Gastroesophageal sphincter (tissue), 4 donors: Measurements from ENCODE around the gene FBXO30. TPM values are rescaled to one million over a fixed set of nuclear protein-coding genes. Genes with fewer than 3 reads are reported as not detected.

Experiments used
- ATAC-seq: fragments of 150-250 bp; one replicate; pipeline ENCODE4 v1.9.1; 2016; ENCODE audit warnings: mild to moderate bottlenecking, moderate library complexity
- H3K27ac ChIP-seq, 4 donors: fragments of 200-600 bp; sonication (generic) in 3 of 4; 1 replicate in 3 of 4; 2 replicates in 1 of 4; pipeline ENCODE4 v1.5.1; 2016 to 2019
- H3K27me3 ChIP-seq: fragments of 200-600 bp; sonication (generic); one replicate; pipeline ENCODE4 v1.5.1; 2019
- H3K36me3 ChIP-seq, 2 donors: fragments of 200-600 bp; sonication (generic); one replicate each; pipeline ENCODE4 v1.5.1; 2019; ENCODE audit warnings: control low read depth in 1 of 2
- H3K4me1 ChIP-seq, 3 donors: fragments of 200-600 bp; sonication (generic); 1 replicate in 2 of 3; 2 replicates in 1 of 3; pipeline ENCODE4 v1.5.1; 2016 to 2019; ENCODE audit warnings: control low read depth in 2 of 3
- H3K4me3 ChIP-seq, 2 donors: fragments of 200-600 bp; sonication (generic); one replicate each; pipeline ENCODE4 v1.5.1; 2019; ENCODE audit warnings: mild to moderate bottlenecking in 1 of 2, moderate library complexity in 1 of 2
- H3K9me3 ChIP-seq, 3 donors: fragments of 200-600 bp; sonication (generic); one replicate each; pipeline ENCODE4 v1.5.1; 2017 to 2019; ENCODE audit warnings: control low read depth in 2 of 3
- EP300 ChIP-seq: sonication (generic); formaldehyde crosslinking; IDR thresholded peaks from one replicate; pipeline ENCODE4 v1.6.1; 2017; ENCODE audit warnings: antibody characterized with exemption, mild to moderate bottlenecking
- POLR2A ChIP-seq, 2 donors: fragments of 450-650 bp; IDR thresholded peaks; one replicate each; pipeline ENCODE4 v1.6.1; 2017; ENCODE audit warnings: antibody characterized with exemption in 2 of 2, mild to moderate bottlenecking in 2 of 2, moderate library complexity in 1 of 2
- POLR2AphosphoS5 ChIP-seq: sonication (generic); formaldehyde crosslinking; IDR thresholded peaks from one replicate; pipeline ENCODE4 v1.6.1; 2017; ENCODE audit warnings: antibody characterized with exemption
- WGBS, 2 donors: methylation state at CpG; one replicate each; pipeline ENCODE4 v1.1.5; 2018; ENCODE audit warnings: low coverage in 1 of 2; 5-methylcytosine and 5-hydroxymethylcytosine counted together
- total RNA-seq, 4 donors: library from RNA; depleted of rRNA; stranded (reverse); fragments of >200 nt; gene quantifications; one replicate each; pipeline ENCODE4 v1.1.0, GENCODE V29; 2016
- TF ChIP-seq, protein P1 (sequence below), 4 experiments: fragments of 200-600 bp in 2 of 4; fragments of 450-650 bp in 2 of 4; sonication (generic) in 1 of 4; IDR thresholded peaks; one replicate each; pipeline ENCODE4 v1.5.1; 2017 to 2019; ENCODE audit warnings: antibody characterized with exemption in 4 of 4, mild to moderate bottlenecking in 2 of 4, moderate library complexity in 2 of 4

The FBXO30 gene
- total RNA-seq, 4 donors from 2014 or later: 47.7 to 102 (median 63.1) TPM

DNA sequence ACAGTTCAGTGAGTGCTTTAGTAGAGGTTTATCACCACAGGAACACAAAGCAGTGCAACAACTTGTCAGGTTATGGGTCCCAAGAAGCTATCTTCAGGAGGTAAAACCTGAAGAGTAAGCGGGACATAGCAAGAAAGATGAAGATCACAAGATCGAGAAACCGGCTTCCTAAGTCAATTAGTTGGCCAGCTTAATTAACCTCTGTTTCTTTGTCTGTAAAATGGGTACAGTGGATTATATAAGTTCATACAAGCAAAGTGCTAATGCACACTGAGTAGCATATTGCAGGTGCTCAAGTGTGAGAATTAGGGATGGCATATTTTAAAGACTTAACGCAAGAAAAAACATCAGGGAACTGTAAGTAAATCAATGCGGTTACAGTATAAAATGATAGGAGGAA is 12.5 kb downstream of the FBXO30 start:
- Histone ChIP-seq H3K36me3 (peaks cover 0 to 51% of the 10 kb centered on the region in 2 donors), H3K4me1 (peaks cover 0 to 88% (median 22%) of the 10 kb centered on the region in 3 donors), H3K9me3 (no peaks in the 10 kb centered on the region), H3K27ac (peak overlapping the region in 3 of 4 donors; percentile 57 to 73 (median 63)), H3K27me3 (no peaks in the 10 kb centered on the region), H3K4me3 (no peak overlapping the region)
- no peak for TF ChIP-seq EP300
- TF ChIP-seq POLR2A (IDR thresholded peaks at IDR 0.05): no peak
- TF ChIP-seq POLR2AphosphoS5: no peak
- 94 to 96% methylated on average over 5 of the region's 5 CpGs for WGBS, 2 donors
- ATAC-seq: no peak

DNA sequence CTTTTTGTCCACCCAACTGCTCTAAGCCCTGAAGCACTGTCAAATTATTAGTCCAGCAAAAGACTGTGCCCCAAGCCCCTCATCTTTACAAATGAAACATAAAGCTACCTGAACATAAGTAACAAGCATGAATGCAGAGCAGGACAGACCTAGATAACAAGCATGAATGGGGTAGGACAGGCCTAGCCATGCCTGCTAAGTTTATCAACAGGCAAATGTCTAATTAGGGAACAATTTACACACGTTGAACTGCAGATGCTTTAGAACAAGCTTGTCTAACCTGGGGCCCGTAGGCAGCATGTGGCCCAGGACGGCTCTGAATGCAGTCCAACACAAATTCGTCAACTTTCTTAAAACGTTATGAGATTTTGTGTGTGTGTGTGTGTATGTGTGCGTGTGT is 13.6 kb downstream of the FBXO30 start:
- ATAC-seq: no peak
- H3K9me3 ChIP-seq: no peaks in the 10 kb centered on the region
- H3K27me3 ChIP-seq: no peaks in the 10 kb centered on the region
- H3K27ac ChIP-seq: peak overlapping the region; percentile 54 to 73 (median 60)
- peaks cover 0 to 48% of the 10 kb centered on the region in 2 donors for H3K36me3 ChIP-seq
- WGBS, 2 donors: 55 to 65% methylated on average over 2 to 5 of the region's 6 CpGs
- H3K4me3 ChIP-seq: peak overlapping the region in 1 of 2 donors; percentile 7
- H3K4me1 ChIP-seq: peaks cover 0 to 85% (median 26%) of the 10 kb centered on the region in 3 donors
- TF ChIP-seq, protein P1, sequence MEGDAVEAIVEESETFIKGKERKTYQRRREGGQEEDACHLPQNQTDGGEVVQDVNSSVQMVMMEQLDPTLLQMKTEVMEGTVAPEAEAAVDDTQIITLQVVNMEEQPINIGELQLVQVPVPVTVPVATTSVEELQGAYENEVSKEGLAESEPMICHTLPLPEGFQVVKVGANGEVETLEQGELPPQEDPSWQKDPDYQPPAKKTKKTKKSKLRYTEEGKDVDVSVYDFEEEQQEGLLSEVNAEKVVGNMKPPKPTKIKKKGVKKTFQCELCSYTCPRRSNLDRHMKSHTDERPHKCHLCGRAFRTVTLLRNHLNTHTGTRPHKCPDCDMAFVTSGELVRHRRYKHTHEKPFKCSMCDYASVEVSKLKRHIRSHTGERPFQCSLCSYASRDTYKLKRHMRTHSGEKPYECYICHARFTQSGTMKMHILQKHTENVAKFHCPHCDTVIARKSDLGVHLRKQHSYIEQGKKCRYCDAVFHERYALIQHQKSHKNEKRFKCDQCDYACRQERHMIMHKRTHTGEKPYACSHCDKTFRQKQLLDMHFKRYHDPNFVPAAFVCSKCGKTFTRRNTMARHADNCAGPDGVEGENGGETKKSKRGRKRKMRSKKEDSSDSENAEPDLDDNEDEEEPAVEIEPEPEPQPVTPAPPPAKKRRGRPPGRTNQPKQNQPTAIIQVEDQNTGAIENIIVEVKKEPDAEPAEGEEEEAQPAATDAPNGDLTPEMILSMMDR (IDR thresholded peaks at IDR 0.05): no peak
- no peak for TF ChIP-seq POLR2A (IDR thresholded peaks at IDR 0.05)
- TF ChIP-seq EP300: no peak
- no peak for TF ChIP-seq POLR2AphosphoS5

DNA sequence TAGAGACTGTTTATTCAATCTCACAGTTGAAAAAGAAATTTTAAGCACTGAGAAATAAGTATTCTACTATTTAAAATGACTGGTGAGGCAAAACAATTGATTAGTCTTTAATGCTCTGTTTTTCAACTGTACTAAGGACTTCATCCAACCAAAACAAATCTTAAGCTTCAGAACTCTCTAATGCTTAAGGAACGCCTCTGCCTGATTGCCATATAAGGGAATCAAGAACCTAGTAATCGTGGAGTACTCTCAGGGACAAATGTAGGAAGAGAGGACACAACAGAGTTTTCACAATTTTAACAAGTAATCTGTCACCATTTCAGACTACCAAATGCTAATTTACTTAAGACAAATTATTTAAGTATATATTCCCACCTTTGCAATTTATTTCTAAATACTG is 16.1 kb downstream of the FBXO30 start:
- H3K9me3 ChIP-seq: no peaks in the 10 kb centered on the region
- no peak overlapping the region for H3K4me3 ChIP-seq

DNA sequence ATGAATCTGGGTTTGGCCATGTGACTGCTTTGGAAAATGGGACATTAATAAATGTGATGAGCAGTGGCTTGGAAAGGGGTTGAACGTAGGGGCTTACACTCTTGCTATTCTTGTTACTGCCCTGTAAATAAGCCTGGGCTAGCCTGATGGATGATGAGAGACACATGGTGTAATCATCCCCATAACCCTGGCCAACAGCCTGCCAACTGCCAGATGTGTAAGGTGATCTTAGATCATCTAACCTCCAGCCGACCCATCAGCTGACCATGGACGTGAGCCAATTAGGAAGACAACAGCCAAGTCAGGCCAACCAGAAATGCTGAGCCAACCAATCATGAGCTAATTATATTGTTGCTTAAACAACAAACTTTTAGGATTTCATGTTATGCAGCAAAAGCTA is 25.2 kb downstream of the FBXO30 start:
- peaks cover 0 to 25% (median 0%) of the 10 kb centered on the region in 3 donors for H3K4me1 ChIP-seq
- H3K9me3 ChIP-seq: peaks cover 0 to 5% (median 0%) of the 10 kb centered on the region in 3 donors
- TF ChIP-seq POLR2AphosphoS5: no peak
- no peak for TF ChIP-seq EP300
- TF ChIP-seq POLR2A (IDR thresholded peaks at IDR 0.05): no peak
- TF ChIP-seq, protein P1 (IDR thresholded peaks at IDR 0.05): no peak
- no peaks in the 10 kb centered on the region for H3K27me3 ChIP-seq
- 52 to 71% methylated on average over 3 of the region's 3 CpGs for WGBS, 2 donors
- ATAC-seq: no peak
- H3K27ac ChIP-seq: no peak overlapping the region
- H3K4me3 ChIP-seq: no peak overlapping the region
- H3K36me3 ChIP-seq: peaks cover 0 to 12% of the 10 kb centered on the region in 2 donors

More for the DNA sequence above, 16.1 kb downstream of the FBXO30 start:
- Histone ChIP-seq H3K4me1 (peaks cover 0 to 75% (median 18%) of the 10 kb centered on the region in 3 donors), H3K36me3 (peaks cover 0 to 23% of the 10 kb centered on the region in 2 donors), H3K27me3 (no peaks in the 10 kb centered on the region), H3K27ac (peak overlapping the region; percentile 13 to 83 (median 72))
- TF ChIP-seq, protein P1 (IDR thresholded peaks at IDR 0.05): no peak
- TF ChIP-seq POLR2AphosphoS5: peak; percentile 21
- WGBS, 2 donors: 15 to 23% methylated on average over 2 of the region's 2 CpGs
- ATAC-seq: peak; percentile 66

DNA sequence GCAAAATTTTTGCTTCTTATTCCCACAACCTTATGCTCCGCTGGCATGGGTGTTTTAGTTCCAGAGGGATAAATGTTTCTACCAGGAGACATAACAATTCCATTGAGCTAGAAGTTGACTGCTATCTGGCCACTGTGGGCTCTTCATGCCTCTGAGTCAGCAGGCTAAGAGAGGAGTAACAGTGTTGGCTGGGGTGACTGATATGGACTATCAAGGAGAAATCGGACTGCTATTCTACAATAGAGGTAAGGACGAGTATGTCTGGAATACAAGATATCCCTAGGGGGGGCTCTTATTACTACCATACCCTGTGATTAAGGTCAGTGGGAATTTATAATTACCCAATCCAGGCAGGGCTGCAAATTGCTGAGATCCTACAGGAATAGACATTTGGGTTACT is 26.9 kb downstream of the FBXO30 start:
- WGBS, 2 donors: 95 to 100% methylated on average over 2 to 3 of the region's 3 CpGs
- no peak for TF ChIP-seq EP300
- TF ChIP-seq POLR2AphosphoS5: no peak
- TF ChIP-seq, protein P1 (IDR thresholded peaks at IDR 0.05): no peak
- no peak for TF ChIP-seq POLR2A (IDR thresholded peaks at IDR 0.05)
- Histone ChIP-seq H3K4me3 (no peak overlapping the region), H3K27me3 (no peaks in the 10 kb centered on the region), H3K27ac (no peak overlapping the region), H3K9me3 (peaks cover 0 to 5% (median 0%) of the 10 kb centered on the region in 3 donors), H3K4me1 (peaks cover 0 to 25% (median 0%) of the 10 kb centered on the region in 3 donors), H3K36me3 (peaks cover 0 to 12% of the 10 kb centered on the region in 2 donors)
- ATAC-seq: no peak
